ENCODE data around the gene LINGO3. TPM values are rescaled to one million over a fixed set of nuclear protein-coding genes. Genes with fewer than 3 reads are reported as not detected.

The LINGO3 gene
- total RNA-seq, 1 donor = not detected

GRCh38 chr19:2343289-2343982, 35.5 kb upstream of the LINGO3 start:
- TF ChIP-seq CTCF (IDR thresholded peaks at IDR 0.05; ENCODE audit: insufficient read depth, low read depth, low read length) = no peak
- no peak overlapping the region for H3K4me3 ChIP-seq (ENCODE audit: low read depth, low read length)
- no peak for DNase-seq (ENCODE audit: low read depth)

GRCh38 chr19:2342656-2343288, 34.8 kb upstream of the LINGO3 start:
- DNase-seq (ENCODE audit: low read depth) = no peak
- TF ChIP-seq CTCF (IDR thresholded peaks at IDR 0.05; ENCODE audit: insufficient read depth, low read depth, low read length) = no peak
- no peak overlapping the region for H3K4me3 ChIP-seq (ENCODE audit: low read depth, low read length)

GRCh38 chr19:2341982-2342381, 34.0 kb upstream of the LINGO3 start:
- DNase-seq (ENCODE audit: low read depth) = no peak
- no peak for TF ChIP-seq CTCF (IDR thresholded peaks at IDR 0.05; ENCODE audit: insufficient read depth, low read depth, low read length)
- no peak overlapping the region for H3K4me3 ChIP-seq (ENCODE audit: low read depth, low read length)

- no peak for TF ChIP-seq CTCF (IDR thresholded peaks at IDR 0.05; ENCODE audit: insufficient read depth, low read depth, low read length)
- no peak for DNase-seq (ENCODE audit: low read depth)
- no peak overlapping the region for H3K4me3 ChIP-seq (ENCODE audit: low read depth, low read length)
Observed at GRCh38 chr19:2341244-2341751, 33.3 kb upstream of the LINGO3 start.

- no peak for DNase-seq (ENCODE audit: low read depth)
- TF ChIP-seq CTCF (IDR thresholded peaks at IDR 0.05; ENCODE audit: insufficient read depth, low read depth, low read length) = no peak
- H3K4me3 ChIP-seq (ENCODE audit: low read depth, low read length) = no peak overlapping the region
Observed at GRCh38 chr19:2340496-2341243, 32.7 kb upstream of the LINGO3 start.

GRCh38 chr19:2339644-2340310, 31.8 kb upstream of the LINGO3 start:
- no peak for TF ChIP-seq CTCF (IDR thresholded peaks at IDR 0.05; ENCODE audit: insufficient read depth, low read depth, low read length)
- DNase-seq (ENCODE audit: low read depth) = no peak
- H3K4me3 ChIP-seq (ENCODE audit: low read depth, low read length) = no peak overlapping the region

Data from fibroblast of villous mesenchyme (primary cell).